Inferior parietal cortex (tissue), 1 donor: ENCODE results near the gene CUX1.
A peak's percentile ranks its signal among the peaks of the same experiment; 100 is the strongest.
"Not testable (repeated sequence)": the region's sequence is repeated elsewhere in the genome, so short reads cannot be mapped to it uniquely, and the experiment has no call there.

Experiments used
- DNase-seq: peaks from one replicate; pipeline ENCODE4 v3.0.0-alpha.2; 2016; ENCODE audit errors: extremely low spot score

The CUX1 gene

GRCh38 chr7:102306916-102307677, 489.7 kb downstream of the CUX1 start:
- peak; percentile 8 for DNase-seq

GRCh38 chr7:102310414-102310815, 493.0 kb downstream of the CUX1 start:
- DNase-seq, result peak; percentile 5

GRCh38 chr7:102312317-102312716, 494.9 kb downstream of the CUX1 start:
- no peak for DNase-seq

- no peak for DNase-seq
Observed at GRCh38 chr7:102313997-102314780, 496.8 kb downstream of the CUX1 start.

GRCh38 chr7:102317231-102318059, 500.0 kb downstream of the CUX1 start:
- no peak for DNase-seq

GRCh38 chr7:102318482-102318971, 501.1 kb downstream of the CUX1 start:
- no peak for DNase-seq

- DNase-seq, result no peak
Observed at GRCh38 chr7:102319671-102320070, 502.2 kb downstream of the CUX1 start.

- no peak for DNase-seq
Observed at GRCh38 chr7:102320181-102320580, 502.8 kb downstream of the CUX1 start.

GRCh38 chr7:102320601-102321350, 503.4 kb downstream of the CUX1 start:
- no peak for DNase-seq

- no peak for DNase-seq
Observed at GRCh38 chr7:102321351-102322201, 504.1 kb downstream of the CUX1 start.

GRCh38 chr7:102322202-102322715, 504.8 kb downstream of the CUX1 start:
- DNase-seq, result no peak

- DNase-seq, result no peak
Observed at GRCh38 chr7:102323914-102324195, 506.4 kb downstream of the CUX1 start.

- not testable (repeated sequence) for DNase-seq
Observed at GRCh38 chr7:102325106-102325505, 507.7 kb downstream of the CUX1 start.

GRCh38 chr7:102326157-102326889, 508.9 kb downstream of the CUX1 start:
- DNase-seq, result no peak

- DNase-seq, result not testable (repeated sequence)
Observed at GRCh38 chr7:102327183-102327582, 509.8 kb downstream of the CUX1 start.

- not testable (repeated sequence) for DNase-seq
Observed at GRCh38 chr7:102328863-102329262, 511.4 kb downstream of the CUX1 start.

GRCh38 chr7:102329366-102329765, 511.9 kb downstream of the CUX1 start:
- not testable (repeated sequence) for DNase-seq

GRCh38 chr7:102330666-102331460, 513.4 kb downstream of the CUX1 start:
- DNase-seq, result not testable (repeated sequence)
